Inflammatory macrophage treated with lipopolysaccharide for 1 hour (primary cell): ENCODE data around the gene RAB3C.

Source experiments
- DNase-seq, 2 donors: peaks; one replicate each; pipeline ENCODE4 v3.0.0-alpha.2; 2020 to 2022

The RAB3C gene

DNA sequence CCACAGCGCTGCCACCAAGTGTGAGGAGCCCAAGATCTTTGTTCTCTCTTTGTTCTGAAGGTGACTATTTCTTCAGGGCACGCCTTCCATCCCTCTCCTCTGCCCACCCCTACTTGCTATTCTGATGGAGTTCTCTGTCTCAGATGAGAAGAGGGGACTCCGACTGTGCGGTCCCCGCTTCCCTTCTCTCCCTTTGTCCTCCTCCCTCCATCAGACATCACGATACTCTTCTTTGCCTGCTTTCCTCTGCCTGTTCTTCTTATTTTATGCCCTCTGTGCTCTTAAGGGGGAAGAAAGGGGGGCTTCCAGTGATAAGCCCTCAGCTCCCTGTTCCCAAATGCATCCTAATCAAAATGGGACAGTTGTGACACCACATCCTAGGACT lies 307.8 kb downstream of the RAB3C start:
- no peak for DNase-seq

- DNase-seq: peak; percentile 33 to 75
Observed at GRCh38 chr5:58891086-58891970, 308.5 kb downstream of the RAB3C start.

DNA sequence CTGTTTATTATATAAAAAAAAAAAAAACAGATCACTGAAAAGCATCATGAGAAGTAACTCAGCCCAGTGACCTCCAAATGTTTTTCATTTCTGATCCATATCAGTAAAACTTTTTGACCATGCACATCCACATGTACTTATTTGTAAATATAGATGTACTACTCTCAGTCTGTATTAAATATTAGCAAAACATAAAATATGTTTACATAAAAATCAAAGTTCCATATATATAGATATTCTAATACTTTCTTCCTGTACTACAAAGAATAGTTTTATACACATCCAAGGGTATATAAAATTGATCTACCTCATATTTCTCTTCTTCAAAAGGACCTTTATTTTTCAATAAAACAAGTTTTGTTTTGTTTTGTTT lies 309.1 kb downstream of the RAB3C start:
- DNase-seq: no peak

DNA sequence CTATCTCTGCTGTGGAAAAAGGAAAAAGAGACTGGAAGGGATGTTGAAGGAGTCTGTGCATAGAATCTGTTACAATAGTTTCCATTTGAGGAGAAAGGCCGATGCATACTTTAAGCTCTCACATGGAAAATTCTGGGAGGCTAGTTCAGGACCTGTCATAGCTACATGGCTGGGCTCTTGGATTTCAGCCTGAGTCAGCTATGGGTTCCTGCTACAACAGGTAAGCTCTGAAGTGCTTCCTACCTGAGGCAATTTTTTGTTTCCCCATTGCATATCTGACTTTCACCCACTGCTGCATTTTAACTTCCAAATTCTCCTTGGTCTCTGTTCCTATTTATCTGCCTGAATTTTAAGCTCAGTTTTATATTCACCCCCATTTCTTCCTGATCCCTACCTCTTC lies 310.7 kb downstream of the RAB3C start:
- DNase-seq: no peak

- DNase-seq: no peak
Observed at GRCh38 chr5:58898006-58898405, 315.1 kb downstream of the RAB3C start.

- DNase-seq: no peak
Observed at GRCh38 chr5:58898538-58898937, 315.7 kb downstream of the RAB3C start.

GRCh38 chr5:58901271-58901670 lies 318.4 kb downstream of the RAB3C start:
- DNase-seq: no peak

DNA sequence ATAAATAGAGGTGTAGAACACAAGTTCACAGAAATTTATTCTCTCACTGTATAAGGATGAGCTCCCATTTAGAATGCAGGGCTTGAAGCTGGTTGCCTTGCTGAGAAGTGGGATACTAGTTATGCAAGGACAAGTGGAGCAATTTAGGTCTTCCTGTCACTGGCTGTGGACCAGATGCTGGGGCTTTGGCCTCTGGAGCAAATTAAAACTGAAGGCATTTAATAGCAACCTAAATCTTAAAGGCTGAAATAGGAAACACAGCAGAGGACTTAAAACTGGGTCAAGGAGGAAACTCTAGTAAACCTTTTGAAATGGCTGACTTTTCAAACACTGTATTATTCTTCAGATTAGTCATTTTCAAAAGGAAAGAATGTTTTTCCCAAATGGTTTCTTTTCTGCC lies 319.4 kb downstream of the RAB3C start:
- no peak for DNase-seq

- no peak for DNase-seq
Observed at GRCh38 chr5:58902765-58903164, 319.9 kb downstream of the RAB3C start.

DNA sequence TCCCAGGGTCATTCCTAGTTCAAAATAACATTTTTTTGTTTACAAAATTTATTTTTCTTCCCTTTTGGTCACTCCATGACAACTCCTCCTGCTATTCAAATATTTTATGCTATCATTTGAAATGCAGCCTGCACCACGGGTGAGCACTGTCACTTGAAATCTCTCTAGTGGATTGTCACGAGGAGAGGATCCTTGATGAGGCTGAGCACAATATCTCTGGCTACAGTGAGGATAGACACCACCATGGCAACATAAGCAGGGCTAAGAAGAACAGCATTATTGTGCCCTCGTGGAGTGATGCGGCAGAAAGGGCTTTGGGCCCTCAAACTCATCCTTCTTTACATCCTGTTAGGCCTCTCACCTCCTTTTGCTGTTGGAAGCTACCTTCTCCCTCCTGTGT lies 321.9 kb downstream of the RAB3C start:
- no peak for DNase-seq

DNA sequence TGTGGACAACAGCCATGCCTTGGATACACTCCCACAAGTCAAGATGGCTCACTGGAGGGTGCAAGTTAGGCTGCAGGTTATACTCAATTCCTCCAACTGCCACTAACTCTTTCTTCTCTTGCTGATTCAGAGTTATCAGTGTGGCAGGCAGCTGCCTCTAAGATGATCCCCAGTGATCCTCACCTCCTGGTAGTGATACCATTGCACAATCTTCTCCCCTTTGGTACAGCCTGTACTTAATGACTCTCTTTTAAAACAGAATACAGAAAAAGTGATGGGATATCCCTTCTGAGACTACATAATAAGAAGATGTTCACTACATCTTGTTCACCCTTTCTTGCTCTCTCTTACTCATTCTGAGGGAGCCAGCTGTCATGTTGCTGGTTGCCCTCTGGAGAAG lies 323.1 kb downstream of the RAB3C start:
- DNase-seq: no peak
